ENCODE measurements around the gene PFKFB3.
A peak's percentile ranks its signal among the peaks of the same experiment; 100 is the strongest.

PFKFB3 gene

GRCh38 chr10:6202684-6203330 lies at the start of gene PFKFB3:
TSS of gene PFKFB3 (plus strand) at chr10:6202932. CDS start at chr10:6203261, 329 bp downstream.
- peak within 1 kb of the TSS; percentile 98 for H3K4me2 ChIP-seq
- H3K4me3 ChIP-seq = peak within 1 kb of the TSS; percentile 88
- peaks cover 4% of the 10 kb centered on the region; the same call in 1 of the 2 replicates for H3K36me3 ChIP-seq
- H3K27ac ChIP-seq = peak within 1 kb of the TSS; percentile 79
- peaks cover 81% of the 10 kb centered on the region for H4K20me1 ChIP-seq
- peaks cover 27% of the 10 kb centered on the region; the same call in 1 of the 2 replicates for H3K27me3 ChIP-seq
- peaks cover 50% of the 10 kb centered on the region for H3K4me1 ChIP-seq
- TF ChIP-seq Cebpa-rat (IDR thresholded peaks at IDR 0.05) = no peak
- no peaks in the 10 kb centered on the region for H3K9me3 ChIP-seq
- peak within 1 kb of the TSS; percentile 78 for H3K9ac ChIP-seq

- H3K27ac ChIP-seq = no peak overlapping the region
- no peak for TF ChIP-seq Cebpa-rat (IDR thresholded peaks at IDR 0.05)
- H3K4me3 ChIP-seq = no peak overlapping the region
- peaks cover 66% of the 10 kb centered on the region for H4K20me1 ChIP-seq
- H3K27me3 ChIP-seq = no peaks in the 10 kb centered on the region
- peaks cover 26% of the 10 kb centered on the region for H3K4me1 ChIP-seq
- peaks cover 6% of the 10 kb centered on the region; the same call in 1 of the 2 replicates for H3K9me3 ChIP-seq
- H3K36me3 ChIP-seq = peaks cover 24% of the 10 kb centered on the region
- H3K9ac ChIP-seq = no peak overlapping the region
- H3K4me2 ChIP-seq = no peak overlapping the region
These were observed 48.9 kb upstream of the PFKFB3 start for GRCh38 chr10:6153845-6154244.

GRCh38 chr10:6154566-6154965 lies 48.2 kb upstream of the PFKFB3 start:
- no peak overlapping the region for H3K4me3 ChIP-seq
- H3K36me3 ChIP-seq = peaks cover 24% of the 10 kb centered on the region
- H3K27ac ChIP-seq = no peak overlapping the region
- H3K4me2 ChIP-seq = no peak overlapping the region
- no peak overlapping the region for H3K9ac ChIP-seq
- no peak for TF ChIP-seq Cebpa-rat (IDR thresholded peaks at IDR 0.05)
- peaks cover 67% of the 10 kb centered on the region for H4K20me1 ChIP-seq
- H3K4me1 ChIP-seq = peaks cover 23% of the 10 kb centered on the region
- H3K27me3 ChIP-seq = no peaks in the 10 kb centered on the region
- H3K9me3 ChIP-seq = peaks cover 6% of the 10 kb centered on the region; the same call in 1 of the 2 replicates

GRCh38 chr10:6158276-6158675 lies 44.5 kb upstream of the PFKFB3 start:
- peaks cover 24% of the 10 kb centered on the region for H3K36me3 ChIP-seq
- TF ChIP-seq Cebpa-rat (IDR thresholded peaks at IDR 0.05) = no peak
- no peaks in the 10 kb centered on the region for H3K27me3 ChIP-seq
- peaks cover 8% of the 10 kb centered on the region for H3K4me1 ChIP-seq
- no peak overlapping the region for H3K27ac ChIP-seq
- H3K9ac ChIP-seq = no peak overlapping the region
- H4K20me1 ChIP-seq = peaks cover 37% of the 10 kb centered on the region
- H3K4me3 ChIP-seq = no peak overlapping the region
- H3K9me3 ChIP-seq = peaks cover 6% of the 10 kb centered on the region; the same call in 1 of the 2 replicates
- H3K4me2 ChIP-seq = no peak overlapping the region

- no peak overlapping the region for H3K27ac ChIP-seq
- H3K4me1 ChIP-seq = peaks cover 31% of the 10 kb centered on the region
- H3K27me3 ChIP-seq = no peaks in the 10 kb centered on the region
- H3K4me3 ChIP-seq = no peak overlapping the region
- no peak overlapping the region for H3K4me2 ChIP-seq
- peaks cover 47% of the 10 kb centered on the region for H4K20me1 ChIP-seq
- H3K9me3 ChIP-seq = no peaks in the 10 kb centered on the region
- TF ChIP-seq Cebpa-rat (IDR thresholded peaks at IDR 0.05) = no peak
- peaks cover 13% of the 10 kb centered on the region for H3K36me3 ChIP-seq
- no peak overlapping the region for H3K9ac ChIP-seq
These were observed 40.8 kb upstream of the PFKFB3 start for GRCh38 chr10:6161921-6162320.

GRCh38 chr10:6162589-6163356 lies 40.0 kb upstream of the PFKFB3 start:
- H3K4me3 ChIP-seq = peak overlapping the region; percentile 77
- peaks cover 21% of the 10 kb centered on the region for H3K36me3 ChIP-seq
- H3K4me2 ChIP-seq = peak overlapping the region; percentile 85
- H3K9ac ChIP-seq = peak overlapping the region; percentile 70
- H3K27ac ChIP-seq = peak overlapping the region; percentile 96
- no peak for TF ChIP-seq Cebpa-rat (IDR thresholded peaks at IDR 0.05)
- no peaks in the 10 kb centered on the region for H3K9me3 ChIP-seq
- H3K4me1 ChIP-seq = peaks cover 39% of the 10 kb centered on the region
- peaks cover 55% of the 10 kb centered on the region for H4K20me1 ChIP-seq
- H3K27me3 ChIP-seq = no peaks in the 10 kb centered on the region

- Histone ChIP-seq H3K27ac (peak overlapping the region; percentile 96), H3K4me1 (peaks cover 47% of the 10 kb centered on the region), H3K9ac (peak overlapping the region; percentile 91), H3K27me3 (no peaks in the 10 kb centered on the region), H3K36me3 (peaks cover 30% of the 10 kb centered on the region), H3K4me3 (peak overlapping the region; percentile 77), H4K20me1 (peaks cover 60% of the 10 kb centered on the region), H3K9me3 (no peaks in the 10 kb centered on the region), H3K4me2 (peak overlapping the region; percentile 95)
- TF ChIP-seq Cebpa-rat (IDR thresholded peaks at IDR 0.05) = no peak
These were observed 39.1 kb upstream of the PFKFB3 start for GRCh38 chr10:6163364-6164270.

- Histone ChIP-seq H3K4me3 (peak overlapping the region; percentile 77), H3K9ac (peak overlapping the region; percentile 91), H3K9me3 (no peaks in the 10 kb centered on the region), H3K27me3 (no peaks in the 10 kb centered on the region), H3K27ac (peak overlapping the region; percentile 96), H3K4me1 (peaks cover 55% of the 10 kb centered on the region), H3K4me2 (peak overlapping the region; percentile 95), H3K36me3 (peaks cover 32% of the 10 kb centered on the region), H4K20me1 (peaks cover 61% of the 10 kb centered on the region)
- no peak for TF ChIP-seq Cebpa-rat (IDR thresholded peaks at IDR 0.05)
These were observed 38.2 kb upstream of the PFKFB3 start for GRCh38 chr10:6164271-6165095.

All from BLaER1 (cell line).